Posterior vena cava (tissue), 2 donors: ENCODE results near the gene ANP32E. TPM values are rescaled to one million over a fixed set of nuclear protein-coding genes. Genes with fewer than 3 reads are reported as not detected.

Source experiments
- DNase-seq: peaks from one replicate; pipeline ENCODE4 v3.0.0-alpha.2; 2020; ENCODE audit warnings: low spot score
- intact Hi-C, 2 donors: fragments of 100-400 bp; cut with DNase I; formaldehyde crosslinking; loops; one replicate each; pipeline versions ENCODE4 v1.14.1 to v1.14.2; 2022 to 2023
- long read RNA-seq, 2 donors: library from polyadenylated mRNA; unstranded; transcript quantifications; one replicate each; pipeline ENCODE4 v2.0.0, GENCODE V29; 2020 to 2021
- total RNA-seq, 2 donors: library from RNA; stranded (reverse); fragmentation: NEBNext Ultra II Directional; extraction: Animal tissue kit (Norgen Biotek cat#: 25700); gene quantifications; one replicate each; pipeline ENCODE4 v1.2.1, GENCODE V29; 2021
- donor health status: DM: yes; HTN: yes; CAD: no.
- donor health status: DM: yes; HTN: yes; CAD: no.

Gene ANP32E
- total RNA-seq: 10 to 100 TPM; 28.0 to 36.6 TPM
- long read RNA-seq, donor 1, transcript ANP32E-208 (7 exons, 3,451 nt): major isoform, 10 of 14 reads
- long read RNA-seq, donor 1, partial matches to known transcripts: 1 of 14 reads
- long read RNA-seq, donor 1, other reads (novel, unspliced or antisense): 3 of 14 reads
- long read RNA-seq, donor 2, transcript ANP32E-208 (7 exons, 3,451 nt): major isoform, 12 of 32 reads
- long read RNA-seq, donor 2, partial matches to known transcripts: 12 of 32 reads
- long read RNA-seq, donor 2, other reads (novel, unspliced or antisense): 8 of 32 reads

DNA sequence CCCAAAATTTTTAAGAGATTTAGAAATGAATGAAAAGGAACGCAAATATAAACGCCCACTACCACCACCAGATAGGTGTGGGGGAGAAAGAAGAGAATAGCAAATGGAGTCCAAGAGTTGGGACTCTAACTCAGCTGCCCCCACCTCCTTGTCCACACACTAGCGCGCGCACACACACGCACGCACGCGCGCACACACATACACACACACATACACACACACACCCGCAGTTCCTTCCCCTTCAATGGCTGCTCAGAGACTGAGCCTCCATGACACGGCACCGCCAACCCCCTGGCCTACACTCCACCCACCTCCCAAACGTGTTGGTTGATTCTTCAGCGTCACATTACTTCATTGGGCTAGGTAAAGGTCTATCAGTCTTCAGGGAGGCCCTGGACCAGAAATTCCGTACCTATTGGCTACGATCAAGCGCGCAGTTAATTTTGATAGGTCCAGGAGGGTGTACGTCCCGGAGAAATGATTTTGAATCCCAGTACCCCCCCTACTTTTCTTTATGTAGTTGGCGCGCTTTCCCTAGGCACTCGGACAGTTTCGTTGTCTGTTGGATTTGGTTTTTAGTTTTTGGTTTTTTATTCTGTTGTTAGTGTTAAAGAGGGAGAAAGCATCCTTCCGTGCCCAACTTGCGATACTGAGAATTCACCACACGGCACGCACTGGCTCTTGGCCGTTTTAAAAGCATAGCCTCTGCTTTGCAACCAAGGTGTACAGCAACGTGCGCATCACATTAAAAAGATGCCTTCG lies at the start of gene ANP32E:
TSS of gene ANP32E (minus strand) at position 261 of the 762 bp plus-strand sequence. CDS start 326 bp downstream, outside the sequence.
- DNase-seq: peak; percentile 98
- intact Hi-C loops: no loop called here

DNA sequence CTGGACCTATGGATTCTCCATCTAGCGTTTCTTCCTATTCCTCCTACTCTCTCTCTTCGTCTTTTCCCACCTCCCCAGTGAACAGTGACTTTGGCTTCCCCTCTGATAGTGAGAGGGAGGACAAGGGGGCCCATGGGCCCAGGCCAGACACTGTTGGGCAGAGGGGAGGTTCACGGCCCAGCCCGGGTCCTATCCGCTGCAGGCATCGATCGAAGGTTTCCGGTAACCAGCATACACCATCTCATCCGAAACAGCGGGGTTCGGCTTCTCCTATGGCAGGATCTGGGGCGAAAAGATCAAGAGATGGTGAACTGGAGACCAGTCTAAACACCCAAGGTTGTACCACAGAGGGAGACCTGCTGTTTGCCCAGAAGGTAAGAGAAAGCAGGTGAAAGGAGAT lies 47.3 kb upstream of the ANP32E start:
- intact Hi-C loops: no loop called here
- no peak for DNase-seq

DNA sequence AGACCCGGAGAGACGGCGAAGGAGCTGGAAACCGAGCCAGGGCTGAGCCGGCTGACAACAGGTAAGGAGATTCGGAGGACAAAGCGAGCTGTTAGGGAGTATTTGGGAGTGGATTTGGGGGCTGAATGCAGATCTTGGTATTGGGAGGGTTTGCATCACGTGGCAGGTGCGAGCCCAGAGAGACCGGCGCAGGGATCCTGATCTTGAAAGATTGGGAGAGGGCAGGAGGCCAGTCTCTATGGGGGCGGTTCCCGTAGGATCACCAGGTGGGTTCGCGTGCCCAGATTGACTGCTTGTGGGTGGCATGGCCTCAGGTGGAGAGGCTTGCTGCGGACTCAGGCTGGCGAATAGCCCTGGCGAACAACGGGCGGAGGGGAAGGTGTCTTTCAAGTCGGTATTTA lies 46.6 kb upstream of the ANP32E start:
- DNase-seq: no peak
- intact Hi-C loops: no loop called here

DNA sequence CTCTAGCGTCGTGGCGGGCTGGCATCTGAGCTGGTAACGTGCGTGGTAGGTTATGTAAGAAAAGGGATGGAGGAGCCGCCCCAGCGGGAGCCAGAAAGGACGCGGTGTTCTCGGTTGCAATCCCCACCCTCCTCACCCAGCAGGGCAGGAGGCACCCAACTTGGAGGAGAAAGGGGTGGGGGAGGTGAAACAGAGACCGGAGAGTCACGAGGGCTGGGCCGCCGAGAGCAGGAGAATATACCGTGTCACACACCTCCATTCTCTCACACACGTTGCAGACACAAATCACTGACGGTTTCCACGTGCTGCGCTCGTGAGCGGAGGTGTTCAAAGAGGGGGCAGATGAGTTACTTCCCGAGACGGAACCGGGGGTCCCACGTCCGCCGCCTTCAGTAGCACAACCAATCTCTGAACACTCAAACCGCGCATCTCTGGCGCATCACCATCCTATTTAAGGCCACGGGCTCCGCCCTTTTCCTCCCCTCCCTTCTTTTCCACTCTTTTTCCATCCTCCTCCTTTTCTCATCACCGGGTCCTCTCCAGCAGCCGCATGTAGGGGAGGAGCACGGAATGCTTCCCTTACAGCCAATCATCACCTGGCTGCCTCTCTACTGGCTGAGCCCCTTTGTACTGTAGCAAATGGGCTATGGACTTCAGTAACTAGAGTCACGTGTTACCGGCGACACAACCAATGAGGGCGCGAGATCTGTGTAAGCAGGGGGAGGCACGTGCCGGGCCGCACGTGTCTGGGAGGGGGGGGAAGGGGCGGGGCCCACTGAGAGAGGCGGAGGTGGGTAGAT lies 46.0 kb upstream of the ANP32E start, which contains the start of gene CIART:
TSS of gene CIART (plus strand) at position 797 of the 800 bp plus-strand sequence. CDS start 714 bp downstream, outside the sequence.
- peak; percentile 97 for DNase-seq

DNA sequence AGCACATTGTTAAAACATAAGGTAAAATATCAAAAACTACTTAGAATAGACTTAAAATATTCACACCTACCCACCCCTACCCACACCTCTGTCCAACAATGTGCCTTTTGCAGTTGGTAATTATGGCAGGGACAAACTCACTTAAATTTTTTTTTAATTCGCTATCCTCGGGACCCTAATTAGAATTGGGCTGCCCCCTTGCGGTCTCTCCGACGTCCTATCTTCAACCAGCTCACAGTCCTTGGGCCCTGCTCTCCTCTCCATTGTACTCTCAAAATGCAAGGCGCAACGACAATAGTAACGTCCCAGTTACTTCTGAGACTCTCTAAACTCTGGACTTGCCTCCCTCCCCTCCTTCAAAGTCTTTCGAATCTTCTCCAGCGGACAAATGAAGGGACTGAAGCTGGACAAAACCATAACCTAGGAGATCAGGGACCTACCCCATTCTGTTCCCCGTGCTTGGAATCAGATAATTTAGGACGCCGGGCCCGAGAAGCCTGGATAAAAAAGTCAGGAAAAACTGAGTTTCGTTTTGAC lies 45.4 kb upstream of the ANP32E start:
- peak; percentile 90 for DNase-seq
- intact Hi-C loops: no loop called here

More for the DNA sequence above, 46.0 kb upstream of the ANP32E start, which contains the start of gene CIART:
- intact Hi-C loops: no loop called here

DNA sequence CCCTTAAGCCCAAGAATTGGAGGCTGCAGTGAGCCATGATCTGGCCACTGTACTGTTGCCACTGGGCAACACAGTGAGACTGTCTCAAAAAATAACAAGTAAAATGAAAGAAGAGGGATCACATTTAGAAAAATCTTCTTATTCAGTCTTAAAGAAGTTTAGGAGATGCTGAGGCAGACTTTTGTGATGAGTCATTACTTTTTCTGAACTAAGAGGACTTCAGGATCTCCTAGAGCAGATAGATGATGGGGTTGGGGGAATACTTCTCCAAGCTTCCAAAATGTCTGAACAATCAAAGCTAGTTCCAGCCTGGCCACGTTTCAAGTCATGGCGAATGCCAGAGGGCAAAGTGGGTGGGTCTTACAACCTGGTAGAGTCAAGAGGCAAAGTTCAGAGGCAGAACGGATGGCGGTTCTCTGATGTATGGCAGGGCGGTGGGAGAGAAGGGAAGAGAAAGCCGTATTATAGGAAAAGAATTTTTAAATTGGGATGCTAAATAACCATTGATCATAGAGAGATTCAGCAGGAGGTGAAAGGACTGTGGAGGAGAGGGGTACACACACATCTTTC lies 44.3 kb upstream of the ANP32E start:
- intact Hi-C loops: no loop called here
- no peak for DNase-seq

DNA sequence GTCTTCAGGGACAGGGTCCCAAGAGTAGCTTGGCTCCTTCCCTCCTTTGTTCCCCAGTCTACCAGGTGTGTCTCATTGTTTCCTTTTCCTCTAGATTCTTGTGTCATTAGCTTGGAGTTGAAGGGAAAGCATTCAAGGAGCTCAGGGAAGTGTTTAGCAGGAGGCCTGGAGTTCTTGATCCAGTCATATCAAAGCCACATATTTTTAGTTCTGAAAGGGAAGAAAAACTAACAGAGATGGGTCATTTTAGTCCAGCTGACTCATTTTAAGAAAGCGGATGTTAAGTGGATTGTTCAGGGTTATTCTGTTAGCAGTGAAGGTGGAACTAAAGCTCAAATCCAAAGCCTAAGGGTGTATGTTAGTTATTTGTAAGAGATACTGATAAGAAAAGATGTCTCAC lies 37.4 kb upstream of the ANP32E start:
- no peak for DNase-seq
- intact Hi-C loops: no loop called here

DNA sequence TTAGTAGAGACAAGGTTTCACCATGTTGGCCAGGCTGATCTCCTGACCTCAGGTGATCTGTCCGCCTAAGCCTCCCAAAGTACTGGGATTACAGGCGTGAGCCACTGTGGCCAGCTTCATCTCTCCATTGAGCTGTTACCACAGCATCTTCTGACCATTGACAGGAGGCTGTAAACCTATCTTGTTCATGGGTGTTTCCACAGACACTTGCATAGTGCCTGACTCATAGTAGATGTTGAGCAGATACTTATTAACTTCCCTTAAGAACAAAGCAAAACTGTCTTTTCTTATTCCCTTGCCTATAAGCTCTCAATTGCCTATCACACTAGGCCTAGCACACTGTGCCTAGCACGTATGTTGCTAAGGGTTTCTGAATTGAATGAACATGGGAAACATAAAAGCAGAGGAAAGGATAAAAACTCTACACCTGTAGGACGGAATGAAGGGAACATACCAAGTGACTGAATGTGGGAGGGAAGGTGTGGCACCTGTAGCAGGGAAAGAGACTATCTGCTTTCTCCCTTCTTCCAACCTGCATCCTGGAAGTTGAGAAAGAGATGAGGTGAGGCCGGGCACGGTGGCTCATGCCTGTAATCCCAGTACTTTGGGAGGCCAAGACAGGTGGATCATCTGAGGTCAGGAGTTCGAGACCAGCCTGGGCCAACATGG lies 35.5 kb upstream of the ANP32E start:
- intact Hi-C loops: no loop called here
- DNase-seq: no peak

DNA sequence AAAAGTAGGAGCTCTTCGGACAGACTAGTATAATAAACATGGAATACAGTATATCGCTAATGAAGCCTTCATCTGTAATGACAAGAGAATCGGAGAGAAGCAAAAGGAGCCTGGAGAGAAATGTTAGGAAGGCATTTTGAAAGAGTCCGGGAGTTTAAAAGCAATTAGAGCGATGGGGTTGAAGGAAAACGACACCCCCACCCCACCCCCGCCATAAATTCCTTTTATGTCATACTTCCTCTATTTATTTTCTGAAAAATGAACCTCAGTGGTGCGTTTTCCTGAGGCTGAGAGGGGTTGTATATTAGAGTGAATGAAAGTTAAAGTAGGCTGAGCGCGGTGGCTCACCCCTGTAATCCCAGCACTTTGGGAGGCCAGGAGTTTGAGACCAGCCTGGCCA lies 33.5 kb upstream of the ANP32E start:
- intact Hi-C loops: no loop called here
- no peak for DNase-seq

DNA sequence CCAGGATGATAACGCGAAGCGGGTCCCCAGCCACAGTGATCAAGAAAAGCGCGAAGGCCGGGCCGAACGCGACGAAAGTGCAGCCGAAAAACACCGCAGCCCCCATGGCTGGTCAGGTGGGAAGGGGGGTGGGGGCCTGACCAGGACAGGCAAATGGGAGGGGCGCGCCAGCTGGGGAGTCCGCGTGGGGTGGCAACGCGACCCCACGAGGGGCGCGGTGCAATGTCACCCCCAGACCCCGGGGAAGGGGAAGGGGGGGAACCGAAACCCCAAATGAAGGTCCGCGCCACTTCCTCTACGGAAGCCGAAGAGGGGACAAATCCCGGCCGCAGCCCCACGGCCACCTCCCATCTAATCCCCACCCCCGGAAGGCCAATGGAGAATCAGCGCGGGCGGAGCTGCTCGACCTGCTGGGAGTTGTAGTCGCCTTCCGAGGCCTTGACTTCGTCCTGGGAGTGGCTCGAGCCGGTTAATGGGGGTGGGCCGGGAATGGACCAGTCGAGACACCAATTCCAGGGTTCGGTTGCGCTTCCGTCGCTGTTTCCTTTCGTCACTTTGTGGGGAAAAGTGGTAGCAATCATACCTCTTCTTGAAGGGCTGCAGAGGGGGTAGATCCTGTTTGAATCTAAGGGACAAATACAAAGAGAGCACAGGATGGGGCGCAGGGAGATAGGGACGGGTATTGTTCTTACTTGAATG lies 32.9 kb upstream of the ANP32E start, which contains the start of gene APH1A:
TSS of gene APH1A (minus strand) at position 312 of the 699 bp plus-strand sequence. CDS start at position 106, 206 bp downstream.
- DNase-seq: peak; percentile 99
- intact Hi-C loops: no loop called here

DNA sequence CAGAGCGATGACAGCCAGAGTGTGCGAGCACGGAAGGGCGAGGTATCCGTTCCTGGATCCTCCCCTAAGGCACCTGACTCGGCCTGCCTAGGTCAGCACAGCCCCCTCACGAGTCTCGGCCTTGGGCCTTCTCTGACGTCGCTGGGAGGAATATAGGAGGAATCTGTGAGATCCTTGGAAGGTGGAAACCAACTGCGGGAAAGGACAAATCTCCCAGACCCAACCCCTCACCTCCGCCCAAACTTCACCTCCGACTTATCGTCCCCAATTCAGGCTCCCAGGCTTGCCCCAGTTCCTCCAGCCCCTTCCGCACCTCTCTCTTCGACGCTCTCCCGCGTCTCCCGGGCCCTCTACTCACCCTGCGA lies 32.4 kb upstream of the ANP32E start:
- intact Hi-C loops: no loop called here
- DNase-seq: no peak

DNA sequence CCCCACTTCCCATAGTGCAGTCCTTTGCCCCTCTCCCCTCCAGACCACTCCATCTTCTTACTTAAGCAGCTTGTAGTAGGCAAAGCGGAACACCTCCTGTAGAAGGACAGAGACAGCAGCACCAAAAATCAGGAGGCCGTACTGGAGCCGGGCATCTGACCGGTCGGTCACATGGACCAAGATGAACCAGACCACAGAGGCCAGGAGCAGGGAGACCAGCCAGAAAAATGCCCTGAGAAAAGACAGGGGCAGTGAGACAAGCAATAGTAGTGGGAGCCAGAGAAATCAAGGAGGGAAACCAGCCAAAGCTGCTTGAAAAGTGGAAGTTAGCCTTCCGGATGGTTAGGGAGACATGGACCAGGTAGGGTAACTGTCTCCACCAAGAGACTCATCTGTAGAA lies 32.0 kb upstream of the ANP32E start:
- intact Hi-C loops: no loop called here
- no peak for DNase-seq

DNA sequence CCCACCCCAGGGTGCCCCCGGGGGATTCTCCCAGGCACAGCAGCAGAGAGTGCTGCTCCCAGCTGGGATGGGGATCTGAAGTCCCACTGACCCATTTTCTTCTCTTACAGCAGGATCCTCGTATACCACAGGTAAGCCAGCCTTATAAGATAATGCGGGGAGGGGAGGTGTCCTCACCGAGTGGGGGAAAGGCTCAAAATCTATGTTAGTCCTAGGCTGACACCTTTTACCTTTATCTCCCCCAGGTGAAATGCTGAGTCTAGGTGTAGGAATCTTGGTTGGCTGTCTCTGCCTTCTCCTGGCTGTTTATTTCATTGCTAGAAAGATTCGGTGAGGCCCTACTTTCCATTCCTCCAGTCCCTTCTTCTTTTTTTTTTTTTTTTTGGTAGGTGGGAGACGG lies 27.6 kb upstream of the ANP32E start:
- DNase-seq: peak; percentile 41
- intact Hi-C loops: no loop called here

DNA sequence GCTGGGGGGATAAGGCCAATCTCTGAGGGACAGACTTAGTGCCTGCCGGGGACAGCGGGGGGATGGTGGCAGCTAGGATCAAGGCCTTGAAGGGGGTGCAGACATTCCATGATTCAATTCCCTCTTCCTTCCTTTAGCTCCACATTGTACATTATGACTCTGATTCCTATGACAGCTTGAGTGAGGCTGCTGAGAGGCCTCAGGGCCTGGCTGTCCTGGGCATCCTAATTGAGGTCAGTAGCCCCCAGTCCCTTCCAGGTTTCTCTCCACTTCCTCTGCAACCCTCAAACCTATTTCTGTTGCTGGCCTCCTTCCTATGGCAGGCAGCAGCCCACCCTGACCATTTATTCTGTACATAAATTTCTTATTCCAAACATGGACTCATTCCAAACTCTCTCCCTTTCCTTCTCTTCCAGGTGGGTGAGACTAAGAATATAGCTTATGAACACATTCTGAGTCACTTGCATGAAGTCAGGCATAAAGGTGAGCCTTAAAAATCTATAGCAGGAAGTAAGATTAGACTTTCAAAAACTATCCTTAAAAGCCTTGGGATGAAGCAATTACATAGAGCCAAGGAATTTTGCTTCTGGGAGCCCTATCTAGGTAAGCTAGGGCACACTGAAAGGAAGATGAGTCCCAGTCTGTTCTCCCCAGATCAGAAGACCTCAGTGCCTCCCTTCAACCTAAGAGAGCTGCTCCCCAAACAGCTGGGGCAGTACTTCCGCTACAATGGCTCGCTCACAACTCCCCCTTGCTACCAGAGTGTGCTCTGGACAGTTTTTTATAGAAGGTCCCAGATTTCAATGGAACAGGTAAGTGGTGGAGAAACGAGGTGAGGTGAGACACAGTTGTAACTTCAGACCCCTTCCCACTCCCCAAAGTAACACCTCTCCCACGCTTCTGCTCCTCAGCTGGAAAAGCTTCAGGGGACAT lies 26.7 kb upstream of the ANP32E start:
- intact Hi-C loops: loop anchor here in 1 of 2 donors (1.0 kb wide), 1 partner anchor 22 kb away; no protein-coding TSS in a partner anchor
- DNase-seq: peak; percentile 50

DNA sequence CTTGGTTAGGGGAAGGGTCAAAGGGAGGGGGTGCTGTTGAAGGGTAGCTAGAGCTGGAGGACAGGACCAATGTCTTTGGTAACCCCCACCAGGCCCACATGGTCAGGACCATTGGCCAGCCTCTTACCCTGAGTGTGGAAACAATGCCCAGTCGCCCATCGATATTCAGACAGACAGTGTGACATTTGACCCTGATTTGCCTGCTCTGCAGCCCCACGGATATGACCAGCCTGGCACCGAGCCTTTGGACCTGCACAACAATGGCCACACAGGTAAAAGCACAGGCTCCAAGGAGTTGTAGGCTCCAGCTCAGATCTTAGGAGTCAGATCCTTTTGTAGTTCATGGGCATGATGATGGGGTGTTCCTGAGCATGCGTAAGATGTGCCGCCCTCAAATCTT lies 25.5 kb upstream of the ANP32E start:
- intact Hi-C loops: no loop called here
- peak; percentile 55 for DNase-seq

DNA sequence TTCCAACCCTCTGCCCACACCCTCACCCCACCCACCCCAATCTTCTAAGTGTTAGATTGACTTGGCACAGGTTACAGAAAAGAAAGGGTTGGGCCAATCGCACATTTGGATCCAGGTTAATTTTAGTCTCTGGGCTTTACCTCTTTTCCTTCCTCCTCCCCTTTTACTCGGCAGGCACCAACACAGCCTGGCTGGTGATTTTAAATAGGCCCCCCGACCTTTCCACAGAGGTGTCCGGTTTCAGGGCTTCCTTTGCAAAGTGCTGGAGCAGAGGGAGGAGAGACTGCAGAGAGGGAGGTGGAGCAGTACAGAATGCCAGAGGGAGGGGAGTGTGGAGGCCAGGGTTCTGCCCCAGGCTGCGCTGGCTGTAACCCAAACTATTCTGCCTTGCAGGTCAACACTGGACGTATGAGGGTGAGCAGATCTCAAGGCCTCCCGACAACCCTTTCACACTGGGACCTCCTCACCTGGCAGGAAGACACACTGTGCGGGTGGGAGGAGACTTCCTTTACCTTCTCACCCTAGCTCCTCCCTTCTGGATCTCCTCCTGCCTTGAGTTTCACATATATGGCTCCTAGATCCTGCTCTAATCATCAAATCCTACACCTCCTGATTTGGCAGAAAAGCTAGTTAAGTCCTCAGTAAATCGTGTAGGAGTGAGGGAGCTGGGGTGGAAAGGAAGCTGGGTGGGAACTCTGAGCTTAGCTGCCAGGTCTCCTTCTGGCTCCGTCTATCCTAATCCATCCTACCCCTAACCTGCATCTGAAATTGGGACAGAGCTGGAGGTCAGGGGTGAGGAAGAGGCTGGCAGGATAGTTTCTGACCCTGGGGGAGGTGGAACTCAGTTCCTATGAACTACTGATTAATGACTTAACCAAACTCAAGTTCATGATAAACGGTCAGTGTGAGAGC lies 24.1 kb upstream of the ANP32E start:
- peak; percentile 41 for DNase-seq
- intact Hi-C loops: no loop called here
